HepG2 (cell line): ENCODE results near the gene MTTP. TPM values are rescaled to one million over a fixed set of nuclear protein-coding genes. Genes with fewer than 3 reads are reported as not detected.

Source experiments
- ATAC-seq: fragments of 200-7000 bp; cut with Tn5 transposase; 3 replicates; pipeline ENCODE4 v1.9.1; 2020; ENCODE audit warnings: mild to moderate bottlenecking, moderate library complexity
- BruUV-seq: library from RNA; stranded (reverse); fragments of 400-500 nt; replicated peaks from 2 replicates; lab custom pipeline; 2021; lab: Mats Ljungman, UMichigan
- CTCF ChIA-PET: fragments of 300-600 bp; formaldehyde crosslinking; extraction: SDS; loops from one replicate; lab custom pipeline; 2021; ENCODE audit warnings: low total read pairs, inconsistent platforms, low intra/inter-chr PET ratio; lab: Yijun Ruan, JAX
- POLR2A ChIA-PET: fragments of 350-600 bp; sonication (Branson Sonifier 250); formaldehyde crosslinking; loops from one replicate; lab custom pipeline; 2020; ENCODE audit warnings: antibody characterized with exemption, inconsistent platforms; lab: Yijun Ruan, JAX
- DNase-seq: peaks from one replicate; pipeline ENCODE4 v3.0.0-alpha.2; 2015; ENCODE audit warnings: low spot score
- FAIRE-seq: peaks from 3 replicates; lab custom pipeline; 2011; peaks lifted over from hg19 to GRCh38; lab: Jason Lieb, UNC
- H2AFZ ChIP-seq: one replicate; pipeline ENCODE4 v1.6.1; 2011; ENCODE audit warnings: low read length, inconsistent platforms
- H3K27ac ChIP-seq: fragments of 300-600 bp; 3 replicates; pipeline ENCODE4 v1.8.0; 2011; ENCODE audit warnings: mixed run types, mild to moderate bottlenecking, mixed read lengths, low read length, inconsistent platforms; ENCODE audit not compliant: insufficient read depth; ENCODE audit errors: extremely low read length
- H3K27me3 ChIP-seq, 2 experiments: fragments of 200-600 bp in 1 of 2; 2 replicates in 1 of 2; 3 replicates in 1 of 2; pipeline versions ENCODE4 v1.6.0 to v1.8.0; 2011; ENCODE audit warnings: low read length in 2 of 2, mild to moderate bottlenecking in 2 of 2, moderate library complexity in 2 of 2, inconsistent platforms in 1 of 2; ENCODE audit not compliant: insufficient read depth in 2 of 2, control insufficient read depth in 1 of 2
- H3K36me3 ChIP-seq, 2 experiments: fragments of 200-600 bp in 1 of 2; replicated peaks in 1 of 2; 2 replicates in 1 of 2; 3 replicates in 1 of 2; pipeline versions ENCODE4 v1.5.1 to v1.8.0; 2011; ENCODE audit warnings: low read length in 2 of 2, inconsistent platforms in 1 of 2; ENCODE audit not compliant: insufficient read depth in 2 of 2, control insufficient read depth in 1 of 2
- H3K4me1 ChIP-seq: 2 replicates; pipeline ENCODE4 v1.5.1; 2012; ENCODE audit warnings: low read length, inconsistent platforms; ENCODE audit not compliant: insufficient read depth
- H3K4me2 ChIP-seq: 2 replicates; pipeline ENCODE4 v1.6.0; 2011; ENCODE audit warnings: low read depth, low read length, inconsistent platforms
- H3K4me3 ChIP-seq, 3 experiments: fragments of 200-600 bp in 1 of 3; sonication (generic), shearing (Covaris generic) in 1 of 3; replicated peaks in 1 of 3; 2 replicates each; pipeline ENCODE4 v1.5.1; 2011 to 2016; ENCODE audit warnings: low read length in 3 of 3, inconsistent platforms in 2 of 3, low read depth in 2 of 3, mild to moderate bottlenecking in 2 of 3, control low read depth in 1 of 3, mixed read lengths in 1 of 3; ENCODE audit not compliant: insufficient read depth in 1 of 3
- H3K79me2 ChIP-seq: one replicate; pipeline ENCODE4 v1.6.1; 2011; ENCODE audit warnings: low read length, inconsistent platforms; ENCODE audit not compliant: insufficient read depth
- H3K9ac ChIP-seq: 2 replicates; pipeline ENCODE4 v1.6.0; 2011; ENCODE audit warnings: mild to moderate bottlenecking, low read depth, low read length, inconsistent platforms; ENCODE audit not compliant: insufficient read depth
- H3K9me3 ChIP-seq: 2 replicates; pipeline ENCODE4 v1.5.1; 2012; ENCODE audit warnings: mild to moderate bottlenecking, low read length
- H4K20me1 ChIP-seq: 2 replicates; pipeline ENCODE4 v1.6.0; 2011; ENCODE audit warnings: inconsistent platforms, mild to moderate bottlenecking, low read length, moderate library complexity; ENCODE audit not compliant: insufficient read depth
- EEA1 ChIP-seq: sonication (generic); formaldehyde crosslinking; IDR thresholded peaks from 2 replicates; pipeline ENCODE4 v1.5.1; 2020; ENCODE audit warnings: mild to moderate bottlenecking, missing genetic modification reagents, borderline replicate concordance
- GFI1 ChIP-seq: sonication (generic); formaldehyde crosslinking; IDR thresholded peaks from 2 replicates; pipeline ENCODE4 v1.5.0; 2020; ENCODE audit warnings: missing genetic modification reagents, mild to moderate bottlenecking, borderline replicate concordance
- SNAI1 ChIP-seq: sonication (generic); formaldehyde crosslinking; IDR thresholded peaks from 2 replicates; pipeline ENCODE4 v1.5.0; 2020; ENCODE audit warnings: mild to moderate bottlenecking, missing genetic modification reagents, borderline replicate concordance
- ZNF567 ChIP-seq: sonication (generic); formaldehyde crosslinking; IDR thresholded peaks from 2 replicates; pipeline ENCODE4 v1.8.1; 2023; ENCODE audit warnings: mild to moderate bottlenecking, missing genetic modification reagents, borderline replicate concordance
- WGBS: methylation state at CpG from one replicate; pipeline ENCODE4 v1.1.6; 2017; ENCODE audit warnings: low lambda C conversion rate; 5-methylcytosine and 5-hydroxymethylcytosine counted together
- in situ Hi-C: cut with HindIII; loops from 2 replicates; pipeline ENCODE4 v1.10.0; 2017; ENCODE audit warnings: low pct_unique_long_range_greater_than_20kb; ENCODE audit not compliant: extremely low pct_ligation_motif_present
- intact Hi-C: fragments of 100-400 bp; cut with micrococcal nuclease; formaldehyde crosslinking; loops from one replicate; pipeline ENCODE4 v1.10.0; 2022; ENCODE audit not compliant: unreplicated experiment
- polyA plus RNA-seq, 8 experiments: library from polyadenylated mRNA; depleted of rRNA in 3 of 8; stranded (reverse) in 7 of 8; unstranded in 1 of 8; fragments of >200 nt; fragmentation: Illumina TruSeq in 4 of 8; extraction: Trizol in 4 of 8; gene quantifications; 2 replicates each; pipeline versions ENCODE4 v1.2.1 to v1.2.3, GENCODE V29; 2011 to 2016; ENCODE audit warnings: low read depth in 4 of 8, missing spikeins in 1 of 8, mixed read lengths in 1 of 8; ENCODE audit not compliant: insufficient read depth in 1 of 8
- total RNA-seq, 5 experiments: library from RNA; depleted of rRNA; stranded (reverse); fragments of >200 nt; fragmentation: Illumina TruSeq; extraction: Trizol; gene quantifications; 2 replicates each; pipeline ENCODE4 v1.2.3, GENCODE V29; 2016; ENCODE audit warnings: low read depth in 1 of 5
- TF ChIP-seq, protein P1 (sequence below): sonication (generic); formaldehyde crosslinking; IDR thresholded peaks from 2 replicates; pipeline ENCODE4 v1.5.0; 2020; ENCODE audit warnings: mild to moderate bottlenecking, missing genetic modification reagents, borderline replicate concordance
- TF ChIP-seq, protein P2 (sequence below): fragments of 450-650 bp; IDR thresholded peaks from 2 replicates; pipeline ENCODE4 v1.6.1; 2016

Gene MTTP
- total and polyA plus RNA-seq, 2 of the 13 experiments (the other 11 are each of a cell fraction or from before 2014, with no cell fraction given), result 84.7 to 102 TPM

DNA sequence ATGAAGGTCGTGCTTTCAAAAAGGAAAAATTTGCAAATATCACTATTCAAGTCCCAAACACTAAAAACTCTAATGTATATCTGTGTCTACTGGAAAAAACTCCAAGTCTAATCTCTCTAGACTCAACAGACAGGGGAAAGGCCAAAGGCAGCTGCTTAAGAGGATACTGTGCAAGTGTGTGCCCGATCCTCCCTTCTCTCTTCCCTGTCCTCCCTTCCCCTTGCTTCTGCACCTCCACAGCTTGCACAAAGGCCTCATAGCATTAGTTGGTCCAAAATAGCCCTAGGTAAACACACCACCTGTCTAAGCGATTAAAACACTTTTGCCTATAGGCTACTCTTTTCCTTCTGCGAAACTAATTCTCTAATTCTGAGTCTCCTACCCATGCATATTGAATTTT lies 72.4 kb downstream of the MTTP start:
- Histone ChIP-seq H2AFZ (no peak overlapping the region), H3K36me3 (no peaks in the 10 kb centered on the region), H3K4me3 (no peak overlapping the region), H3K4me2 (no peak overlapping the region), H3K9ac (no peak overlapping the region), H3K79me2 (no peaks in the 10 kb centered on the region), H4K20me1 (no peaks in the 10 kb centered on the region), H3K4me1 (no peaks in the 10 kb centered on the region), H3K9me3 (no peaks in the 10 kb centered on the region), H3K27ac (no peak overlapping the region), H3K27me3 (peaks cover 0 to 30% of the 10 kb centered on the region in 2 experiments; a peak in 4 of 5 replicates)
- WGBS, result 38% methylated on average over 4 of the region's 4 CpGs
- intact Hi-C loops (no loop called here), in situ Hi-C loops (no loop called here)
- TF ChIP-seq SNAI1 (CRISPR knock-in tag) (no peak), EEA1 (CRISPR knock-in tag) (no peak), ZNF567 (CRISPR knock-in tag) (no peak), GFI1 (CRISPR knock-in tag) (no peak)
- TF ChIP-seq, protein P1, sequence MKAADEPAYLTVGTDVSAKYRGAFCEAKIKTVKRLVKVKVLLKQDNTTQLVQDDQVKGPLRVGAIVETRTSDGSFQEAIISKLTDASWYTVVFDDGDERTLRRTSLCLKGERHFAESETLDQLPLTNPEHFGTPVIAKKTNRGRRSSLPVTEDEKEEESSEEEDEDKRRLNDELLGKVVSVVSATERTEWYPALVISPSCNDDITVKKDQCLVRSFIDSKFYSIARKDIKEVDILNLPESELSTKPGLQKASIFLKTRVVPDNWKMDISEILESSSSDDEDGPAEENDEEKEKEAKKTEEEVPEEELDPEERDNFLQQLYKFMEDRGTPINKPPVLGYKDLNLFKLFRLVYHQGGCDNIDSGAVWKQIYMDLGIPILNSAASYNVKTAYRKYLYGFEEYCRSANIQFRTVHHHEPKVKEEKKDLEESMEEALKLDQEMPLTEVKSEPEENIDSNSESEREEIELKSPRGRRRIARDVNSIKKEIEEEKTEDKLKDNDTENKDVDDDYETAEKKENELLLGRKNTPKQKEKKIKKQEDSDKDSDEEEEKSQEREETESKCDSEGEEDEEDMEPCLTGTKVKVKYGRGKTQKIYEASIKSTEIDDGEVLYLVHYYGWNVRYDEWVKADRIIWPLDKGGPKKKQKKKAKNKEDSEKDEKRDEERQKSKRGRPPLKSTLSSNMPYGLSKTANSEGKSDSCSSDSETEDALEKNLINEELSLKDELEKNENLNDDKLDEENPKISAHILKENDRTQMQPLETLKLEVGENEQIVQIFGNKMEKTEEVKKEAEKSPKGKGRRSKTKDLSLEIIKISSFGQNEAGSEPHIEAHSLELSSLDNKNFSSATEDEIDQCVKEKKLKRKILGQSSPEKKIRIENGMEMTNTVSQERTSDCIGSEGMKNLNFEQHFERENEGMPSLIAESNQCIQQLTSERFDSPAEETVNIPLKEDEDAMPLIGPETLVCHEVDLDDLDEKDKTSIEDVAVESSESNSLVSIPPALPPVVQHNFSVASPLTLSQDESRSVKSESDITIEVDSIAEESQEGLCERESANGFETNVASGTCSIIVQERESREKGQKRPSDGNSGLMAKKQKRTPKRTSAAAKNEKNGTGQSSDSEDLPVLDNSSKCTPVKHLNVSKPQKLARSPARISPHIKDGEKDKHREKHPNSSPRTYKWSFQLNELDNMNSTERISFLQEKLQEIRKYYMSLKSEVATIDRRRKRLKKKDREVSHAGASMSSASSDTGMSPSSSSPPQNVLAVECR (CRISPR knock-in tag), result no peak
- TF ChIP-seq, protein P2, sequence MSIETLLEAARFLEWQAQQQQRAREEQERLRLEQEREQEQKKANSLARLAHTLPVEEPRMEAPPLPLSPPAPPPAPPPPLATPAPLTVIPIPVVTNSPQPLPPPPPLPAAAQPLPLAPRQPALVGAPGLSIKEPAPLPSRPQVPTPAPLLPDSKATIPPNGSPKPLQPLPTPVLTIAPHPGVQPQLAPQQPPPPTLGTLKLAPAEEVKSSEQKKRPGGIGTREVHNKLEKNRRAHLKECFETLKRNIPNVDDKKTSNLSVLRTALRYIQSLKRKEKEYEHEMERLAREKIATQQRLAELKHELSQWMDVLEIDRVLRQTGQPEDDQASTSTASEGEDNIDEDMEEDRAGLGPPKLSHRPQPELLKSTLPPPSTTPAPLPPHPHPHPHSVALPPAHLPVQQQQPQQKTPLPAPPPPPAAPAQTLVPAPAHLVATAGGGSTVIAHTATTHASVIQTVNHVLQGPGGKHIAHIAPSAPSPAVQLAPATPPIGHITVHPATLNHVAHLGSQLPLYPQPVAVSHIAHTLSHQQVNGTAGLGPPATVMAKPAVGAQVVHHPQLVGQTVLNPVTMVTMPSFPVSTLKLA, result no peak
- ChIA-PET CTCF (no interaction called here), POLR2A (no interaction called here)
- ATAC-seq (no peak), DNase-seq (no peak), FAIRE-seq (no peak)
- BruUV-seq, result no TSS peak
